NCI-H524 (cell line): Measurements from ENCODE around the gene HEXIM1.
"Not testable (repeated sequence)": the region's sequence is repeated elsewhere in the genome, so short reads cannot be mapped to it uniquely, and the experiment has no call there.

Source experiments
- DNase-seq, 2 experiments: peaks; one replicate each; lab custom pipeline; 2025; lab: John Stamatoyannopoulos, UW

Gene HEXIM1

DNA sequence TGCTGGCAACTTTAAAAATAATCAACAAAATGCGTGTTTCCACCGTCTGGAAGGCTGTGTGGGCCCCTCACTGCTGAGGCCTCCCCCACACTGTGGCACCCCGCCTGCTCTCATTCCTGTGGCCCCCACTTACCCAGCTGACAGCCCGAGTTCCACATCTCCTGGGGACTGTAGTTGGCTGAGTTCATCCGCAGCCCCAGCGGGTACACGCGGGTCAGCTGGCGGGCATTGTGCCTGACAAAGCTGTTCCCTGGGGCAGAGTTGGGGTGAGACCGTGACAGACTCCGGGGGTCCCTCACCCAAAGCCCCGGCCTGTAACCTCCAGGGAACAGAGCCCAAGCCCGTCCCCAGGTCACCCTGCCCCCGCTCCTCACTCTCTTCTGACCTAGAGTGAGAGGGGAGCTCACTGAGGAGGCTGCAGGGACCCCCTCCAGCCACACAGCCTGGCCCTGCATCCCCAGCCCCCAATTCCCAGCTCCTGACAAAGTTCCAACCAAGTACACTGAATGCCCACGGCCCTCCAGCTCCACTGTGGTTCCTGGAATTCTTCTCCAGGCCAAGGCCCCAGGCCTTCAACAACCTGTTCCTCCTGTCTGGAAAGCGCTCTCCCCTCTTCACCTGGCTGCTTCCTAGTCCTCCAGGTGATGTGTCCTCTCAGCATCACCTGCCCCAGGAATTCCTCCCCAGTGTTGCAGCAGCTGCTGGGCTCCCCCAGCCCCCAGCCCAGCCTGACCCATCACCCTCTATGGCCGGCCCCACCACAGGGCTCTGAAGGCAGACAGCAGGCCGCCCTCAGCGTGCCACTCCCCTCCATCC, 34.0 kb upstream of the HEXIM1 start:
- no peak for DNase-seq

DNA sequence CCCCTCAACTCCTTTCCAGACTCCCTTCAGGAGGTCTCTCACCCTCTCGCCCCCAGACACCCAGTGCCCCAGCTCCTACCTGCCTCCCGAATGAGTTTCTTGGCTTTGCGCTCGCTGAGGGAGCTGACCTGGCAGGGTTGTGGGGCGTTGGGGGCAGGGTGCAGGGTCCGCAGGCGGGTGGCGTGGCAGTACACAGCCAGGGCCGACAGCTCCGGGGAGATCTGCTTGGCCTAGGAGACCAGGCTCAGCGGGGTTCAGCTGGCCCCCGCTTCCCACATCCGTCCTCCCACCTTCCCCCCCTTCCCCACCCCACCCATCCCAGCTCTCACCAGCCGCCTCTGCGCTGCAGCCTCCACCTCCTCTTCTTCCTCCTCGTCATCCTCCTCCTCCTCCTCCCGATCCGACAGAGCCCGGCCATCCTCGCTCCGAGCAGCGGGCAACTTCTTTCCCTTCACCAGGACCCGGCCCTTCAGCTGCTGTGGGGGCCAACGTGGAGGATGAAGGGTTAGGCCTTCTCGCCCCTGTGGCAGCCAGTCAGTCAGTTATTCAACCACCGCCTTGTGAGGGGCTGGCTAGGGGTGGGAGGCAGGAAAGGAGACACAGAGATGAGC, 33.2 kb upstream of the HEXIM1 start:
- DNase-seq, result no peak

DNA sequence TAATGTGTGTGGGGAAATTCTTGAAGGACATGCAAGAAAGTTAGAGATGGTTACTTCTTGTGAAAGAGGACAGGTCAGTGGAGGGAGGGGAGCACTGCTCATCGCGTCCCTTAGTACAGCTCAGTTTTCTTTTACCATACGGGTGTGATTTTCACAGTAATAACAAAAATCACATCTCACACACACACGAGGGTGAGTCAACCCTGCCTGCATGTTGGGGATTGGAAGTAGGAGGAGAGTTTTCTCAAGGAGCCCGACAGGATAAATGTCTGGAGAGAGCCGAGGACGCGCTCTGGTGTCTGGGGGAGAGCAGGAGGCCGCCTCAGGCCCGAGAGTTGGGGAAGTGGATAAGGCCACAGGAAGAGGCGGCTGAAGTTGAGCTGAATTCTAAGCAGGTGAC, 32.4 kb upstream of the HEXIM1 start:
- no peak for DNase-seq

DNA sequence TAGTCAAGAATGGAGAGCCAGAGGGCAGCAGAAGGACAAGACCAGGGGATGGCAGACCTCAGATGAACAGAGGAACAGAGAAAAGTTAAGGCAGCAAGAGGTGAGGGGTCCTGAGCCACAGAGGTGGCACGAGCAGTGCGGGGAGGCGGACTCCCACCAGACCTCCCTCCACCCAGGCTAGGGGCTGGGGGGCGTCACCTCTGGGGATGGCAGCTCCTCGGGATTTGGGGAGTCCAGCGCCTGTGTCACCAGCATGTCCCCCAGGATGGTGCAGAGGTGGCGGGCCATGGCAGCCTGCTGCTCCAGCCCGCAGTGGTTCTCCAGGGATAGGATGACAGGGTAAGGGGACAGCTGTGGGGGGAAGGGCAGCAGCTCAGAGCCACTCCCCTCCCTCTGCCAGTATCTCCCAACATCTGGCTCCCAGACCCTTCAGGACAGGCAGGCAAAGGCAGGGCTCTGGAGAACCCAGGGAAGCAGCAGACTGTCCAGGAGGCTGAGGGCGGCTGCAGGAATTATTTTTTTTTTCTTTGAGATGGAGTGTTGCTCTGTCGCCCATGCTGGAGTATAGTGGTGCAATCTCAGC, 31.8 kb upstream of the HEXIM1 start:
- peak; percentile 70 to 92 for DNase-seq

DNA sequence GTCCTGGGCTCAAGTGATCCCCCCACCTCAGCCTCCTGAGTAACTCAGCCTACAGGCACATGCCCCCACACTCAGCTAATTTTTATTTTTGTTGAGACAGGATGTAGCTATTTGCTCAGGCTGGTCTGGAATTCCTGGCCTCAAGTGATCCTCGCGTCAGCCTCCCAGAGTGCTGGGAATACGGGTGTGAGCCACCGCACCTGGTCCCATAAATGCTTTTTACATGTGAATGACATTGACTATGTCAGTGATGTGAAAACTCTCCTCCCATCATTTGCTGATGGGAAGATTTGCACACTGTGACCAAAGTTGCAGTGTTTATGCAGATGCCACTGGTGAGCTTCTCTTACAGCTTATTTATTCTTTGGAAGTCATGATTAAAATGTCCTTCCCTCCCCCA, 30.9 kb upstream of the HEXIM1 start:
- DNase-seq, result no peak

DNA sequence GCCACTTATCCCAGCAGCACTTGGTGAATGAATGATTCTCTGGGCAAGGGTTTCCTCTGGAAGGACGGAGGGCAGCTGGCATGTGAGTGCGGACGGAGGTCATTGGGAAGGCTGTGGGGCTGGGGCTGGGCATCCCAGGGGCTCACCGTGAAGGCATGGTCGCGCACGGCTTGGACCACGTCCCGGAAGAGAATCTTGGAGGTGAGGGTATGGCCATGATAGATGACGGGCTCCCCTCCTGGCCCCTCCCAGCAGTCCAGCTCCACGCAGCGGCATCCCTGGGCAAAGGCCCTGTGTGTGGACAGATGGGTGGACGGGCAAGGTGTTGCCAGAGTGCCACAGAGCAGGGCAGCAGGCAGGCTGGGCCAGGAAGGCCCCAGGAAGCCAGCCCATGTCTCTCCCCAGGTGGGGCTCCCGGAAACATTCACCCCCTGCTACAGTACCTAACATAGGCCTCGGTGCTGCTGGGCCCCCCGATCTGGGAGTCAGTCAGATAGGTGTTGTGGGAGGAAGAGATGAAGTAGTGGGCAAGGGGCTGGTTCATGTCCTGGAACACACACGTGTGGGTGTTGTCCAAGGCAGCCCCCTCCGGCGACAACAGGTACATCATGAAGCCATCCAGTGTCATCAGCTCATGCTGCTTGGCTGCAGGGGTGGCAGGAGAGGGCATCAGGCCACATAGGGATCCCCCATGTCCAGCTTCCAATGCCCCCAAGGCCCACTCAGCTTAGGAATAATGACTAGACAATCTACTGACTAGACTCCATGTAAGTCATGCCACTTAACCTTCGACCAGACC, 30.2 kb upstream of the HEXIM1 start:
- no peak for DNase-seq

GRCh38 chr17:45118691-45119090, 29.6 kb upstream of the HEXIM1 start:
- DNase-seq, result no peak

- no peak for DNase-seq
These were observed 28.3 kb upstream of the HEXIM1 start for GRCh38 chr17:45119964-45120363.

DNA sequence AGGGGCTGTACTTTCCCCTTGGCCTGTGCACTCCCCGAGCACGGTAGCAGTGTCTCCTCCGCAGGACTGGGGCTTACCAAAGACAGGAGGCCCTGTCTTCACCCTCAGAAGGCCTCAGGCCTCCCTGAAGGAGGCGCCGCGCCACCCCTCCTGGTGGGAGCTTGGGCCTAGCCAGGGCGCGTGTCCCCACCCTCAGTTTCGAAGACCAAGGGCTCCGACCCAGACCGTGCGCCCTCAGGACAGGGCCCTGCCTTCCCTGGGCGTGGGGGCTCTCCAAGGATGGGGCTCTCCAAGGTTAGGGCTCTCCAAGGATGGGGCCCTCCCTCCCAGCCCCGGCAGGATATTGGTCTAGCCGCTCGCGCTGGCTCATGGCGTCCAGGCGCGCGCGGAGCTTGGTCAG, 27.7 kb upstream of the HEXIM1 start:
- no peak for DNase-seq

GRCh38 chr17:45121055-45121454, 27.2 kb upstream of the HEXIM1 start:
- no peak for DNase-seq

GRCh38 chr17:45123076-45123770, 25.1 kb upstream of the HEXIM1 start:
- DNase-seq, result no peak

GRCh38 chr17:45123930-45124796, 24.1 kb upstream of the HEXIM1 start:
- DNase-seq, result no peak

GRCh38 chr17:45124797-45125122, 23.5 kb upstream of the HEXIM1 start:
- not testable (repeated sequence) for DNase-seq

- no peak for DNase-seq
These were observed 22.8 kb upstream of the HEXIM1 start for GRCh38 chr17:45125509-45125908.

GRCh38 chr17:45127207-45127547, 21.1 kb upstream of the HEXIM1 start:
- DNase-seq, result no peak

GRCh38 chr17:45127548-45128300, 20.6 kb upstream of the HEXIM1 start:
- no peak for DNase-seq

DNA sequence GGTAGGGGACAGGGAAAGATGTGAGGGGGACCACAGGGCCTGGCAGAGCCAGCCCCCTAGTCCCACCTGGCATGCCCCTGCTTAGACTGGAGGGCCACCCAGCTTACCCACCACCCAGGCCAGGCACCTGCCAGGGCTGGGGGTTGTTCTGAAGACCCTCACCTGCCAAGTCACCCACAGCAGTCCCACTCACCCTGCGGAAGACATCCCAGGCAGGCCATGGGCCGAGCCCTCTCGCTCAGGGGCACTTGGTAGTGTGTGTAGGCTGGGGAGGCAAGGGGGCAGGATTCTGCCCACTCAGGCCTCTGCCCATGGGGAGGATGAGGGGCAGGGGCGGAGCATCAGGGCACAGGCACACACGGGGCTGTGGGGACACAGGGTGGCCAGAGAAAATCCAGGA, 19.9 kb upstream of the HEXIM1 start:
- no peak for DNase-seq

DNA sequence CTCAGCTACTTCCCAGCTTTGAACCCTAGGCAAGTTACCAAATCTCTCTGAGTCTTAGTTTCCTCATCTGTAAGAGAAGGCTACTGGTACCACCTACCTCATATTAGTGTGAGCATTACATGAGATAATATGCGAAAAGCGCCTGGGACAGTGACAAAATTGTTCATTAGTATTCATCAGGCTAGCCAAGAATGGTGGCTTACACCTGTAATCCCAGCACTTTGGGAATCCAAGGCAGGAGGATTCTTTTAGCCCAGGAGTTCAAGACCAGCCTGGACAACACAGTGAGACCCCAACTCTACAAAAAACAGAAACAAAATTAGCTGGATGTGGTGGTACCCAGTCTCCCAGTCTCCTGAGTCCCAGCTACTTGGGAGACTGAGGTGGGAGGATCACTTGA, 19.3 kb upstream of the HEXIM1 start:
- no peak for DNase-seq

- DNase-seq, result peak; percentile 18 to 79
These were observed 18.8 kb upstream of the HEXIM1 start for GRCh38 chr17:45129426-45129939.
